Endothelial cell of hepatic sinusoid (primary cell): Measurements from ENCODE around the gene BLM.
"Not testable (repeated sequence)": the region's sequence is repeated elsewhere in the genome, so short reads cannot be mapped to it uniquely, and the experiment has no call there.

Experiments
- in situ Hi-C: cut with HindIII; loops from 2 replicates; pipeline ENCODE4 v1.10.0; 2017; ENCODE audit warnings: low sequenced_read_pairs

The BLM gene

DNA sequence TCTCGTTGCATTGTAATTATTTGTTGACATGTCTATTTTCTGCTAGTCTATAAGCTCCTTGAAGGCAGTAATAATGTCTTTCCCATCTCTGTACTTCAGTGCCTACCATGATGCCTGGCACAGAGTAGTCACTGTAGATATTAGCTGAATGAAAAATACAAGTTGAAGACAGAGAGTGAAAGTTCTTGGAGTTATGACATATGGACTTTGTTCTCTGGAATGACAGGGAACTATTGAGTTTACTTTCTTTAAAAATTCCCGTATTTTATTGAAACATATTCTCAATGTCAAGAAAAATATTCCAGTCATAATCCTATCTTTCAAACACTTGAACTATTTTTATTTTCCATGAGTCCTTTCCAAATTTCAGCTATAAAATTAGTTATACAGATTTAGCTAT is 3.0 kb downstream of the BLM start:
- in situ Hi-C loops = no loop called here

DNA sequence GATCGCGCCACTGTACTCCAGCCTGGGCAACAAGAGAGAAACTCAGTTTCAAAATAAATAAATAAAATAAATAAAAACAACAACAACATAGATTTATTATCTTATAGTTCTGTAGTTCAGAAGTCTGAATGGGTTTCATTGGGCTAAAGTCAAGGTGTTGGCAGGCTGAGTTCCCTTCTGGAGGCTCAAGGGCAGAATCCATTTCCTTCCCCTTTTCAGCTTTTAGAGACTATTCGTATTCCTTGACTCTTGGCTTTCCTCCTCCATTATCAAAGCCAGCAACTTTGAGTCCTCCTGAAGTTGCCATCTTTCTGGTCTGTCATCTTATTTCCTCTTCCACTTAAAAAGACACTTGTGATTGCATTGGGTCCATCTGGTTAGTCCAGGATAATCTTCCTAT is 12.1 kb downstream of the BLM start:
- in situ Hi-C loops = no loop called here

- in situ Hi-C loops = no loop called here
Measured at GRCh38 chr15:90730290-90730689, 13.1 kb downstream of the BLM start.

DNA sequence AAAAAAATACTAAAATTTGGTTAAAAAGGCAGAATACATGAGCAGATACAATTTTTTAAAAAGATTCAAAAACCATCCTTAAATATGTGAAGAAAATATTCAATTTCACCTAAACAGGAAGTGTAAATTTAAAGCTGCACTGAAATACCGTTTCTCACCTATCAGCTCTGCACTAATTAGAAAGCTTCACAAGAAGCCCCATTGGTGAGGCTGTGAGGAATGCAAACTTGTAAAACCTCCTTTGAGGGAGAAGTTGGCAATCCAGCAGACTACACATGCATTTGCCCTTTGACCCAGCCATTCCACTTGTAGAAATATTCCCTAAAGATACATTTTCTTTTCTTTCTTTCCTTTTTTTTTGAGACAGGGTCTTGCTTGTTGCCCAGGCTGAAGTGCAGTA is 18.8 kb downstream of the BLM start:
- in situ Hi-C loops = loop anchor here (5.0 kb wide), 1 partner anchor 61 kb away; no protein-coding TSS in a partner anchor

DNA sequence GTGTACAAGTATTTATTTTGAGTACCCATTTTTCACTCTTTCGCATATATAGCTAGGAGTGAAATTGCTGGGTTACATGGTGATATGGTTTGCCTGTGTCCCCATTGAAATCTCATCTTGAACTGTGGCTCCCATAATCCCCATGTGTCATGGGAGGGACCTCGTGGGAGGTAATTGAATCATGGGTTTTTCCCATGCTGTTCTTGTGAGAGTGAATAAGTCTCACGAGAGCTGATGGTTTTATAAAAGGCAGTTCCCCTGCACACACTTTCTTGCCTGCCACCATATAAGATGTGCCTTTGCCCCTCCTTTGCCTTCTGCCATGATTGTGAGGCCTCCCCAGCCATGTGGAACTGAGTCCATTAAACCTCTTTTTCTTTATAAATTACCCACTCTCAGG is 23.4 kb downstream of the BLM start:
- in situ Hi-C loops = not testable (repeated sequence)

DNA sequence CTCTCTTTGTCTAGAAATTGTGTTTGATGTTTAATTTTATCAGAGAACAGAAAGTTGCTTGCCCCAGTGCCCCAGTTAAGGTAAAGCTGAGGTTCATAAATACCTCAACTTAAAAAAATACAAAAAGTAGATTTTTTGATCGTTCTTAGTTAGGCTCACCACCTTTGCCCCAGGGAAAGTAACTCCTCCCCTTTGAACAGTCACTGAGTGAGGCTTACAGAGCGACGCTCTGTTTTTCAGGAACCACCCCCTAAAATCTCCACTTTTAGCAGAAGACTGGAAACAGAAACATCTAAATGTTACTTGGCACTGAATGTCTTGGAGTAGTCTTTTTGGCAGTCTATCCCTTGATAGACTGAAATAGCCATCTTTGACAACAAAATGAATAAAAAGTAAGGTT is 24.9 kb downstream of the BLM start:
- in situ Hi-C loops = no loop called here

- in situ Hi-C loops = no loop called here
Measured at GRCh38 chr15:90743407-90743806, 26.3 kb downstream of the BLM start.

- in situ Hi-C loops = no loop called here
Measured at GRCh38 chr15:90744759-90745402, 27.7 kb downstream of the BLM start.

GRCh38 chr15:90749754-90750153 is 32.6 kb downstream of the BLM start:
- in situ Hi-C loops = no loop called here

DNA sequence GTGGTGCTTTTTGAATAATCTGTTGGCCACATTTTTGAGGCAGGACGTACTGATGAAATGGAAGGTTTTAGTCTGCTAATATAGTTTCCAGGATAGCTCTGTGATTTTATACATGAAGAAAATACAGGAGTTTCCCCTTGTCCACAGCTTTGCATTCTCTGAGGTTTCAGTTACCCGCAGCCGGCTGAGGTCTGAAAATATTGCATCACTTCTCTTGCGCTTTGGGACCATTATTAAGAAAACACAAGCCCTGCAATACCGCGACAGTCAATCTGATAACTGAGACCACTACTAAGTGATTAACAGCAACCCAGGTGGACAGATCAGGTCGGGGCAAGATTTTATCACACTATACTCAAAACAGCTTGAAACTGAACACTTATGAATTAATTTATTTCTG is 33.0 kb downstream of the BLM start:
- in situ Hi-C loops = no loop called here

- in situ Hi-C loops = no loop called here
Measured at GRCh38 chr15:90751300-90751825, 34.2 kb downstream of the BLM start.

GRCh38 chr15:90756916-90757315 is 39.8 kb downstream of the BLM start:
- in situ Hi-C loops = no loop called here

GRCh38 chr15:90757461-90757860 is 40.3 kb downstream of the BLM start:
- in situ Hi-C loops = no loop called here

- in situ Hi-C loops = no loop called here
Measured at GRCh38 chr15:90760661-90761232, 43.6 kb downstream of the BLM start.

GRCh38 chr15:90761629-90762028 is 44.5 kb downstream of the BLM start:
- in situ Hi-C loops = no loop called here

- in situ Hi-C loops = no loop called here
Measured at GRCh38 chr15:90762109-90762508, 45.0 kb downstream of the BLM start.

DNA sequence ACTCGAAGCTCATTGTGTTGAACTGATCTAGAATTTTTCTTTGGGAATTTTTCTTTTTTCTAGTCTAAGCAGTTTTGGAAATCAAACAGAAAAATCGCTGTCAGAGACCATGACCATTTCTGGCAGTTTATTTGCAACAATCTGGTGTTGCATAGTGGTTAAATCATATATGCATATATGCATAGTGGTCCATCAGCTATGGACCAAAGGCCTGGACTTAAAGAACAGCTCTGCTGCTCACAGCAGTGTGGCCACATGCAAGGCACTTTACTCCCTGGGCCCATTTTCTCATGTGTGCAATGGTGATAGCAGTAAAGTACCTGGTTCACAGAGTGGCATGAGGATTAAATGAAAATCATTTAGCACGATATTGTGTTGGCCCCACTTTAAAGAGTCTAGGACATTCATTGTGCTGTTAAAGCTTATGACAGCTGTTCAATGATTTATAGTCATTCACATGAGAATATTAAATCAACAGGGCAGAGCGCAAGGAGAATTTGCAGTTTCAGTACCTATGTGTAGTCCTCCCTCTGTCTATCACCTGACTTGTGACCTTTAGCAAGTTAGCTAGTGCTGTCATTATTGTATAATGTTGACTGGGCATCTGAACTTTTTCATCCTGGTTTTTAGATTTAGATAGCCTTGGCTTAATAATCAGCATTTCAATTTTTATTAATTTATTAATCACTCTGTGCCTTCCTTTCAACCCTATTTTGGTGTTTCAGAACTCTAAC is 46.4 kb downstream of the BLM start:
- in situ Hi-C loops = no loop called here

- in situ Hi-C loops = no loop called here
Measured at GRCh38 chr15:90765531-90765930, 48.4 kb downstream of the BLM start.

- in situ Hi-C loops = no loop called here
Measured at GRCh38 chr15:90765966-90766365, 48.8 kb downstream of the BLM start.

DNA sequence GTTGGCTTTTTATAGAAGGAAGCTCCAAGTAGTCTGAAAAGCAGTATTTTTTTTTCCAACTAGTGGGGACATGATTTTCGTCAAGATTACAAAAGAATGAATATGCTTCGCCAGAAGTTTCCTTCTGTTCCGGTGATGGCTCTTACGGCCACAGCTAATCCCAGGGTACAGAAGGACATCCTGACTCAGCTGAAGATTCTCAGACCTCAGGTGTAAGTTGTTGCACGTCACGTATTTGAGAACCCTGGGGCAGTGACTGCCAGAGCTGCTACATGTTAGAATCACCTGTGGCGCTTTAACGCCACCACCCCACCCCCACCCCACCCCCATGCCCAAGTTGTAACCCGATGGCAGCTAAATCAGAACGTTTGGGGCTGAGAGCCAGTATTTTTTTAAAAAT is 52.2 kb downstream of the BLM start:
- in situ Hi-C loops = no loop called here

- in situ Hi-C loops = no loop called here
Measured at GRCh38 chr15:90773485-90773884, 56.3 kb downstream of the BLM start.
